Lower lobe of right lung (tissue), 2 donors: Measurements from ENCODE around the gene KCNIP1. TPM values are rescaled to one million over a fixed set of nuclear protein-coding genes. Genes with fewer than 3 reads are reported as not detected.

ENCODE experiments used
- ATAC-seq, 2 donors: fragments of 200-7000 bp; cut with Tn5 transposase; one replicate each; pipeline ENCODE4 v1.9.1; 2020 to 2022; ENCODE audit warnings: mild to moderate bottlenecking in 2 of 2, moderate library complexity in 2 of 2
- DNase-seq: peaks from one replicate; pipeline ENCODE4 v3.0.0-alpha.2; 2020
- H3K27ac ChIP-seq: fragments of 200-600 bp; one replicate; pipeline ENCODE4 v1.8.0; 2022
- H3K27me3 ChIP-seq: fragments of 200-600 bp; one replicate; pipeline ENCODE4 v1.8.0; 2022; ENCODE audit warnings: low read depth
- H3K36me3 ChIP-seq: fragments of 200-600 bp; one replicate; pipeline ENCODE4 v1.8.0; 2022; ENCODE audit warnings: mild to moderate bottlenecking
- H3K4me1 ChIP-seq: fragments of 200-600 bp; one replicate; pipeline ENCODE4 v1.8.0; 2022
- H3K4me3 ChIP-seq: fragments of 200-600 bp; one replicate; pipeline ENCODE4 v1.8.0; 2022; ENCODE audit warnings: mild to moderate bottlenecking
- H3K9me3 ChIP-seq: fragments of 200-600 bp; one replicate; pipeline ENCODE4 v1.8.0; 2022
- CTCF ChIP-seq: fragments of 200-600 bp; IDR thresholded peaks from one replicate; pipeline ENCODE4 v1.8.0; 2022; ENCODE audit warnings: antibody characterized with exemption, mild to moderate bottlenecking
- intact Hi-C: fragments of 100-400 bp; cut with DNase I; formaldehyde crosslinking; loops from one replicate; pipeline ENCODE4 v1.11.0; 2022
- total RNA-seq: library from RNA; stranded (reverse); fragmentation: NEBNext Ultra II Directional; extraction: Animal tissue kit (Norgen Biotek cat#: 25700); gene quantifications from one replicate; pipeline ENCODE4 v1.2.1, GENCODE V29; 2021
- donor health status: DM: no; HTN: yes; CAD: no; lungs with severe emphysema.

KCNIP1 gene
- total RNA-seq, 1 donor from 2014 or later: 1.7 TPM

DNA sequence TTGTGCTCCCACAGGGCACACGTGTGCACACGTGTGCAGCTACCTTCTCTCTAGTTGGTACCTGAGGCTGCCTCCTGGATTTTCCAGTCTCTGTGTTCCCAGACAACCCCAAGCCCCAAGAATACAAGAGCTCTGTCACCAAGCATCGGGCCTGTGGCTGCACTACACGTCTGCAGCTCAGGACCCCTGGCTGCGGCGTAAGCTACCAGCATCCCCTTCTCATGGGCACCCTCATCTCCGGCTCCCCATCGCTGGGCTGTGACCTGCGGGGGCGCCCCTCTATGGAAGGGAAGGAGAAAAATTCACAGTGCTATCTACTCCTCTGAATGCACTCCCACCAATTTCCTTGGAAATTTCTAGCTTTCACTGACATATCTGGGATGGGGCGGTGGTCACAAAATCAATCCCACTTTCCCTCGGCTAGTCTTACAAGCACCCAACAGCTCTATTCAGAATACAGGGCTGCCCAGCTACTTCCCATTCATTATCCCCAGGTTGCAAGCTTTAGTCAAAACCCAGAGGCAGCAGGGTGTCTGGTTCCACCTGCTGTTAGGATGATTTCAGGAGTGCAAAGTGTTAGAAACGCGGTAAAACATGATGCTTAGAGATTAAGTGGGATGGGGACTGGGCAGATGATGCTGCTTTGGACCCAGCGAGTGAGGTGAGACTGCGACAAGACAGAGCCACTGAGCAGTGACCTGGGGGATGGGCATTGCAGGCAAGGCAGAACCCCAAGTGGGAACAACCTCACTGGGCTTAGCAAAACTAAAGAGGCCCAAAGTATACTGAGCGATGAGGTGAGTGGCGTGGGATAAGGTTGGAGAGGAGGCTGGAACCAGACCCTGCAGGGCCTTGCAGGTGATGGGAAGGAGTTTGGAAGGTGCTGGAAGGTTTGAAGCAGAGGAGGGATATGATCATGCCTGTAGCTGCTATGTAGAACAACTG lies 121.7 kb downstream of the KCNIP1 start:
- no peak for DNase-seq
- TF ChIP-seq CTCF: no peak
- intact Hi-C loops: no loop called here

DNA sequence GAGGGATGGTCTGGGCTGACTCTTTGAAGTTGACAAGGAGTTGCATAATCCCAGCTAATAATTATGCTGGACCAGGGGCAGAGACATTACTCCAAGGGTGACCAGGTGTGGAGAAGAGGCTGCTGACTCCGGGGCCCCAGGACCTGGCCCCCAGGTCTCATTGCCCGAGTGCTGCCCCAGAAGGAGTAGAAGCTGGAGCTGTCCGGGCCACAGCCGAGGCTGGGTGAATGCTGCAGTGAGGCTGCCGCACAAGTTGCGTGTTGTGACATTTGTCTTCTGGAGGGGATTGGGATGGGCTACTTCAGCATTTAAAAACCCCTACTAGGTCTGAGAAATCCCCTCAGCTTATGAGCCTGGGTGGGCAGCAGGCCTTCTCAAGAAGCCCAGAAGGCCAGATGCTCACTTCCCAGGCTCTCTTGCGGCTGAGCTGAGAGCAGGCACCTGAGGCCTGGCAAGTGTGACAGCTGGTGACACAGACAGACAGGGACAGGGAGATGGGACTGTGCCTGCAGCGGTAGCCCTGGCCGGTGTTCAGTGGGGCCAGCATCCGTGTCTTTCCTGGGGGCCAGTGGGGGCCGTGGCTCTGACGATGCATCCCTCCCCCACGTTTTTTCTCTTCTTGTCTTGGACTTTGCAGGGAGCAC lies 122.8 kb downstream of the KCNIP1 start:
- no peak for TF ChIP-seq CTCF
- ATAC-seq (no peak), DNase-seq (no peak)
- Histone ChIP-seq H3K4me3 (no peak overlapping the region), H3K9me3 (no peaks in the 10 kb centered on the region), H3K27me3 (peaks cover 9% of the 10 kb centered on the region), H3K27ac (no peak overlapping the region), H3K4me1 (peaks cover 7% of the 10 kb centered on the region), H3K36me3 (no peaks in the 10 kb centered on the region)
- intact Hi-C loops: no loop called here

More for the DNA sequence above, 121.7 kb downstream of the KCNIP1 start:
- no peaks in the 10 kb centered on the region for H3K36me3 ChIP-seq
- H3K4me1 ChIP-seq: no peaks in the 10 kb centered on the region
- H3K27ac ChIP-seq: no peak overlapping the region
- H3K4me3 ChIP-seq: no peak overlapping the region
- H3K27me3 ChIP-seq: peaks cover 9% of the 10 kb centered on the region
- ATAC-seq: no peak
- no peaks in the 10 kb centered on the region for H3K9me3 ChIP-seq

GRCh38 chr5:170627271-170627670 lies 123.5 kb downstream of the KCNIP1 start:
- H3K4me1 ChIP-seq: peaks cover 14% of the 10 kb centered on the region
- no peak overlapping the region for H3K27ac ChIP-seq
- ATAC-seq (no peak), DNase-seq (no peak)
- intact Hi-C loops: no loop called here
- H3K27me3 ChIP-seq: peaks cover 9% of the 10 kb centered on the region
- no peaks in the 10 kb centered on the region for H3K9me3 ChIP-seq
- no peak for TF ChIP-seq CTCF
- H3K36me3 ChIP-seq: no peaks in the 10 kb centered on the region
- H3K4me3 ChIP-seq: no peak overlapping the region

- TF ChIP-seq CTCF: no peak
- Histone ChIP-seq H3K36me3 (no peaks in the 10 kb centered on the region), H3K27me3 (peaks cover 9% of the 10 kb centered on the region), H3K4me1 (peaks cover 20% of the 10 kb centered on the region), H3K9me3 (no peaks in the 10 kb centered on the region), H3K4me3 (no peak overlapping the region), H3K27ac (no peak overlapping the region)
- intact Hi-C loops: no loop called here
- no peak for ATAC-seq
- DNase-seq: no peak
Measured at GRCh38 chr5:170628028-170628427, 124.2 kb downstream of the KCNIP1 start.

- no peak overlapping the region for H3K27ac ChIP-seq
- no peak overlapping the region for H3K4me3 ChIP-seq
- ATAC-seq (no peak), DNase-seq (no peak)
- H3K4me1 ChIP-seq: peaks cover 22% of the 10 kb centered on the region
- no peak for TF ChIP-seq CTCF
- peaks cover 9% of the 10 kb centered on the region for H3K27me3 ChIP-seq
- intact Hi-C loops: no loop called here
- no peaks in the 10 kb centered on the region for H3K36me3 ChIP-seq
- no peaks in the 10 kb centered on the region for H3K9me3 ChIP-seq
Measured at GRCh38 chr5:170628691-170629565, 125.1 kb downstream of the KCNIP1 start.
